Thoracic aorta (tissue), 2 donors: ENCODE data around the gene TRPC5OS. TPM values are rescaled to one million over a fixed set of nuclear protein-coding genes. Genes with fewer than 3 reads are reported as not detected.

Experiments
- ATAC-seq: fragments of 150-250 bp; one replicate; pipeline ENCODE4 v1.8.0; 2017; ENCODE audit warnings: low read depth; ENCODE audit not compliant: insufficient number of reproducible peaks, low FRiP score
- DNase-seq: peaks from one replicate; pipeline ENCODE4 v3.0.0-alpha.2; 2020; ENCODE audit warnings: low spot score
- H3K27ac ChIP-seq, 2 donors: fragments of 200-600 bp; sonication (generic); 1 replicate in 1 of 2; 2 replicates in 1 of 2; pipeline ENCODE4 v1.5.1; 2016; ENCODE audit warnings: mild to moderate bottlenecking in 2 of 2, moderate library complexity in 2 of 2
- H3K27me3 ChIP-seq: fragments of 200-600 bp; sonication (generic); replicated peaks from 2 replicates; pipeline ENCODE4 v1.6.0; 2016; ENCODE audit warnings: mild to moderate bottlenecking; ENCODE audit not compliant: insufficient read depth
- H3K36me3 ChIP-seq: fragments of 200-600 bp; sonication (generic); one replicate; pipeline ENCODE4 v1.5.1; 2016
- H3K4me1 ChIP-seq, 2 donors: fragments of 200-600 bp; sonication (generic); 1 replicate in 1 of 2; 2 replicates in 1 of 2; pipeline versions ENCODE4 v1.5.1 to v1.6.0; 2016; ENCODE audit warnings: low read depth in 2 of 2, mild to moderate bottlenecking in 1 of 2; ENCODE audit not compliant: control insufficient read depth in 1 of 2
- H3K4me3 ChIP-seq: fragments of 200-600 bp; sonication (generic); 2 replicates; pipeline ENCODE4 v1.5.1; 2016; ENCODE audit warnings: mild to moderate bottlenecking
- H3K9me3 ChIP-seq: fragments of 200-600 bp; sonication (generic); 2 replicates; pipeline ENCODE4 v1.5.1; 2016
- total RNA-seq, 2 donors: library from RNA; depleted of rRNA; stranded (reverse); fragments of >200 nt; gene quantifications; one replicate each; pipeline versions ENCODE4 v1.1.0 to v1.2.3, GENCODE V29; 2016
- TF ChIP-seq, protein P1 (sequence below): fragments of 200-600 bp; sonication (generic); IDR thresholded peaks from one replicate; pipeline ENCODE4 v1.5.1; 2019; ENCODE audit warnings: antibody characterized with exemption

Gene TRPC5OS
- total RNA-seq, 2 donors from 2014 or later = not detected

GRCh38 chrX:111847491-111848133, 28.4 kb upstream of the TRPC5OS start:
- Histone ChIP-seq H3K27ac (no peak overlapping the region), H3K27me3 (no peaks in the 10 kb centered on the region), H3K4me3 (no peak overlapping the region), H3K4me1 (no peaks in the 10 kb centered on the region), H3K9me3 (no peaks in the 10 kb centered on the region), H3K36me3 (no peaks in the 10 kb centered on the region)
- no peak for DNase-seq
- no peak for ATAC-seq
- TF ChIP-seq, protein P1, sequence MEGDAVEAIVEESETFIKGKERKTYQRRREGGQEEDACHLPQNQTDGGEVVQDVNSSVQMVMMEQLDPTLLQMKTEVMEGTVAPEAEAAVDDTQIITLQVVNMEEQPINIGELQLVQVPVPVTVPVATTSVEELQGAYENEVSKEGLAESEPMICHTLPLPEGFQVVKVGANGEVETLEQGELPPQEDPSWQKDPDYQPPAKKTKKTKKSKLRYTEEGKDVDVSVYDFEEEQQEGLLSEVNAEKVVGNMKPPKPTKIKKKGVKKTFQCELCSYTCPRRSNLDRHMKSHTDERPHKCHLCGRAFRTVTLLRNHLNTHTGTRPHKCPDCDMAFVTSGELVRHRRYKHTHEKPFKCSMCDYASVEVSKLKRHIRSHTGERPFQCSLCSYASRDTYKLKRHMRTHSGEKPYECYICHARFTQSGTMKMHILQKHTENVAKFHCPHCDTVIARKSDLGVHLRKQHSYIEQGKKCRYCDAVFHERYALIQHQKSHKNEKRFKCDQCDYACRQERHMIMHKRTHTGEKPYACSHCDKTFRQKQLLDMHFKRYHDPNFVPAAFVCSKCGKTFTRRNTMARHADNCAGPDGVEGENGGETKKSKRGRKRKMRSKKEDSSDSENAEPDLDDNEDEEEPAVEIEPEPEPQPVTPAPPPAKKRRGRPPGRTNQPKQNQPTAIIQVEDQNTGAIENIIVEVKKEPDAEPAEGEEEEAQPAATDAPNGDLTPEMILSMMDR = no peak

DNA sequence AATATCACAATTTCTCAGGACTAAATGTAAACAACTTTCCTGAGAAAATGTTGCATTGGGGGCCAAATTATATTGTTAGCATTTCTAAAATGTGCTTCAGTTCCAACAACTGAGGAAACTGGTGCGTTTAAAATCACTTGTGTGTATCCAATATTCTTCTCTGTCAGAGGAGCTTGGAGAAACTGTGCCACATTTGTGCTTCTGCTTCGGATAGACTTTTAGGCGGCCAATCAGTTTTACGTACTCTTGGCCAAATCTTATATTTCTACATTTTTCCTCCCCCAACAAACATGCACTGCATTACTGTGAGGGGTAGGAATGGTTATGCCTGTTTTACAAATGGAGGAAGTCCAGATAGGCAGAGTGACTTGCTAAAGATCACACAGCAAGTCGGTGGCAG, 27.4 kb upstream of the TRPC5OS start:
- no peak for ATAC-seq
- no peak overlapping the region for H3K27ac ChIP-seq
- H3K4me1 ChIP-seq = no peaks in the 10 kb centered on the region
- no peaks in the 10 kb centered on the region for H3K9me3 ChIP-seq
- TF ChIP-seq, protein P1 = no peak
- H3K4me3 ChIP-seq = no peak overlapping the region
- H3K27me3 ChIP-seq = no peaks in the 10 kb centered on the region
- DNase-seq = no peak
- no peaks in the 10 kb centered on the region for H3K36me3 ChIP-seq

DNA sequence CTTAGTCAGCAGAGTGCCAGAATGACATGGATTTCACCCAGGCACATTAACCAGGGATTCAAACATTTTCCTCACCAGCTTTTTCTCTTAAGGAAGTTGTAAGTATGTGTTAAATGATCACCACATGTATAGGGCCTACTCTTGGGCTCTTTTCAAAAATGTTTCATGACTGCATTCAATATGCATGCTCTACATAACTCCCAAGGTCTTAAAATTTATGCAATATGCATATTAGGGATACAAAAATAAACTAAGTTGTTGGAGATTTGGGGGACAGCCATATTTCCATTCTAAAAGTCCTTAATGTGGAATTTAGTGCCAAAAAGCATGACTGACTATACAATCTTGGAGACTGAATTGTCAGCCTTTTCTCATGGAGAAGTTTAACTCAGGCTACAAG, 25.0 kb upstream of the TRPC5OS start:
- no peaks in the 10 kb centered on the region for H3K27me3 ChIP-seq
- H3K4me1 ChIP-seq = no peaks in the 10 kb centered on the region
- TF ChIP-seq, protein P1 = no peak
- ATAC-seq (no peak), DNase-seq (no peak)
- no peak overlapping the region for H3K4me3 ChIP-seq
- H3K36me3 ChIP-seq = no peaks in the 10 kb centered on the region
- H3K27ac ChIP-seq = no peak overlapping the region
- no peaks in the 10 kb centered on the region for H3K9me3 ChIP-seq

DNA sequence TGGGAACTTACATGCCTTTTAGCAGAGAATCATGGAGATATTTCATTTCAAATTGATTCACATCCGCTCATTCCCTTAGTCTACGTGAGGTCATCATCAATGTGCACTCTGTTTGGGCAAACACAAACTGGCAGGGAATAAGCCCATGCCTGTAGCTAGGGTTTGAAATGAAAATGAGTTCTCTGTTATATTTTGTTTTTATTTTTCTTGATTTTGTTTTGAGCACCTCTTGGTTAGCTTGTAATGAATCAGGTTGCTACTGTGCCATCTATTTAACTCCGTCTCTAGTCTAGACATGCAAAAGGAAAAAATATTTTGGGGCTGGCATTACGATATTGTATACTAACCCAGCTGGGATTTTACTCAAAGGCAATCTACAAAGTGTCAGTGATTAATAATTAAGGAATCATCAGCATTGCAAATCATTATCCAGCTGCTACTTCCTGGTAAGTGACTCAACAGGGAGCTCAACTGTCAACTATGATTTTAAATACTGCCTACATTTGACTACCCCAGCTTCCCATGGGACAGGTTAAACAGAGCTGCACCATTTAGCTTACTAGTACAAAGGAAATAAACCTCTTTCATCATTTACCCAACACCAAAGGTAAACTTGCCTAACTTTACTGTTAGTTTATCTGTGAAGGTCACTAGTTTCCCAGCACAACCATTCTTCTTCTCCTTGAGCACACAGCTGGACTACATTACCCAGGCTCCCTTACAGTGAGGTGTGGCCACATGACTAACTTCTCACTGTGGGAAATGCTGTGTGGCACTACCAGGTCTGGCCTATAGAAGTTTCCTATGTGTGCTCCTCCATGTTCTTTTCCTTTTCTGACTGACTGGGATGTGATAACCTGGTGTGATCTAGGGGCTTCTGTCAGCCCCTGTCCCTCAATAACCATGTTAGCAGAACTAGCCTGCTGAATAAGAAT, 21.2 kb upstream of the TRPC5OS start:
- no peak for DNase-seq

DNA sequence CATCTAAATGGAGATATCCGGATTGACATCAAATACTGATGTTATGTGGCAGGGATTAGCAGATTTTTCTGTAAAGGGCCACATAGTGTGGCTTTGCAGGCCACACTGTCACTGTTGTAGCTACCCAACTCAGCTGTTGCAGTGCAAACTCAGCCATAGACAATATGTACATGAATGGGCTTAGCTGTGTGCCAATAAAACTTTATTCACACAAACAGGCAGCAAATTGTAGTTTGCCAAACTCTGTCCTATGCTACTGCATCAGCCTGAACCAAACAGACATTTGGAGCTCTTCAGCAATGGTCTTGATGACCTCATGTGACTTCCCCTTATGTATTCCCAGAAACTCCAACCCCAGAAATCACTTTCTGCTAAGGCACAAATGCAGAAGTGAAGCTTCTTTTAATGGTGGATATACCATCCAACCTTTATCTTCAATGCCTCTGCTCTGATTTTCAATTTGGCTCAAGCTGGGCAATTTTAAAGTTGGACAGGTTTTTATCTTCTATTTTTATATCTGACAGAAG, 18.4 kb upstream of the TRPC5OS start:
- no peak overlapping the region for H3K4me3 ChIP-seq
- no peaks in the 10 kb centered on the region for H3K27me3 ChIP-seq
- TF ChIP-seq, protein P1 = no peak
- no peak for DNase-seq
- H3K36me3 ChIP-seq = no peaks in the 10 kb centered on the region
- no peak for ATAC-seq
- H3K4me1 ChIP-seq = no peaks in the 10 kb centered on the region
- no peaks in the 10 kb centered on the region for H3K9me3 ChIP-seq
- no peak overlapping the region for H3K27ac ChIP-seq

More for the DNA sequence above, 21.2 kb upstream of the TRPC5OS start:
- ATAC-seq = no peak
- no peaks in the 10 kb centered on the region for H3K4me1 ChIP-seq
- no peaks in the 10 kb centered on the region for H3K36me3 ChIP-seq
- H3K27me3 ChIP-seq = no peaks in the 10 kb centered on the region
- TF ChIP-seq, protein P1 = no peak
- no peak overlapping the region for H3K4me3 ChIP-seq
- no peak overlapping the region for H3K27ac ChIP-seq
- H3K9me3 ChIP-seq = no peaks in the 10 kb centered on the region
